ENCODE measurements around the gene POLR3B.
"Not testable (repeated sequence)": the region's sequence is repeated elsewhere in the genome, so short reads cannot be mapped to it uniquely, and the experiment has no call there.

POLR3B gene

DNA sequence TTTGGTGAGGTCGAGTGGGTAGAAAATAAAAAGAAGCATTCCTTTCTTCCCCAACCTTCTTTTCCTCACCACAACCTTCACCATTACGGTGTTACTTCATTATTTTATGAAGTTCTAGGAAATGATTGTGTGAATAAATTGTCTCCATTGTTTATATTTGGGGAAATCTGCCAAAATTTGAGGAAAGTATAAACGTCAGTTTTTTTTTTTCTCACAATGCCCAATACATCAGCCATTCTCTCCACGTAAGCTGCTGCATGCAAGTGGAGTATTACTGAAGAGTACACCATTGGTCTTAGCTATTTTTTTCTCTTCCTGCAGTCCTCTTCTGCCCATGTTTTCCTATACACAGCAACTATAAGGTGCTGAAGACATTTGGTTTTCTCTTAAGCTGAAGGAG lies 9.1 kb upstream of the POLR3B start:
- no peaks in the 10 kb centered on the region for H3K27me3 ChIP-seq (ENCODE audit: control insufficient read depth, insufficient read depth, low read length)
- peaks cover 2% of the 10 kb centered on the region for H3K4me1 ChIP-seq (ENCODE audit: control insufficient read depth, insufficient read depth, low read length)
- no peak overlapping the region for H3K9ac ChIP-seq (ENCODE audit: low read length)
- H3K4me3 ChIP-seq (ENCODE audit: low read length), result no peak overlapping the region
- no peak overlapping the region for H3K27ac ChIP-seq (ENCODE audit: low read depth, low read length)
- peaks cover 2% of the 10 kb centered on the region for H3K36me3 ChIP-seq (ENCODE audit: control insufficient read depth, insufficient read depth, low read length)

DNA sequence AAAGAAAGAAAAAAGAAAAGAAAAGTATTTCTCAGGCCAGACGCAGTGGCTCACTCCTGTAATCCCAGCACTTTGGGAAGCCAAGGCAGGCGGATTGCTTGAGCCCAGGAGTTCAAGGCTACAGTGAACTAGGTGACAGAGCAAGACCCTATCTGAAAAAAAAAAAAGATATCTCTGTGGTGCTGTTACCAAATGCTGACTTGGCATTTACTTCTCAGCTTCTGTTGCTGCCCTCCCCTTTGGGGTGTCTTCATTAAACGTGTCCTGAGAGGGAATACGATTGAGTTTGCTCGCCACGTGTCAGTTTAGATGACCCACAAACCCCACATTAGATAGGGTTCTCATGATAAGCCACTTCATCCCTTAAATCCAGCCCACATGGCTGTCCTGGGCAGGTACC lies 4.4 kb upstream of the POLR3B start:
- Histone ChIP-seq H3K27me3 (ENCODE audit: control insufficient read depth, insufficient read depth, low read length) (no peaks in the 10 kb centered on the region), H3K27ac (ENCODE audit: low read depth, low read length) (no peak overlapping the region), H3K4me3 (ENCODE audit: low read length) (no peak overlapping the region), H3K9ac (ENCODE audit: low read length) (no peak overlapping the region), H3K4me1 (ENCODE audit: control insufficient read depth, insufficient read depth, low read length) (peaks cover 2% of the 10 kb centered on the region), H3K36me3 (ENCODE audit: control insufficient read depth, insufficient read depth, low read length) (peaks cover under 1% of the 10 kb centered on the region)

DNA sequence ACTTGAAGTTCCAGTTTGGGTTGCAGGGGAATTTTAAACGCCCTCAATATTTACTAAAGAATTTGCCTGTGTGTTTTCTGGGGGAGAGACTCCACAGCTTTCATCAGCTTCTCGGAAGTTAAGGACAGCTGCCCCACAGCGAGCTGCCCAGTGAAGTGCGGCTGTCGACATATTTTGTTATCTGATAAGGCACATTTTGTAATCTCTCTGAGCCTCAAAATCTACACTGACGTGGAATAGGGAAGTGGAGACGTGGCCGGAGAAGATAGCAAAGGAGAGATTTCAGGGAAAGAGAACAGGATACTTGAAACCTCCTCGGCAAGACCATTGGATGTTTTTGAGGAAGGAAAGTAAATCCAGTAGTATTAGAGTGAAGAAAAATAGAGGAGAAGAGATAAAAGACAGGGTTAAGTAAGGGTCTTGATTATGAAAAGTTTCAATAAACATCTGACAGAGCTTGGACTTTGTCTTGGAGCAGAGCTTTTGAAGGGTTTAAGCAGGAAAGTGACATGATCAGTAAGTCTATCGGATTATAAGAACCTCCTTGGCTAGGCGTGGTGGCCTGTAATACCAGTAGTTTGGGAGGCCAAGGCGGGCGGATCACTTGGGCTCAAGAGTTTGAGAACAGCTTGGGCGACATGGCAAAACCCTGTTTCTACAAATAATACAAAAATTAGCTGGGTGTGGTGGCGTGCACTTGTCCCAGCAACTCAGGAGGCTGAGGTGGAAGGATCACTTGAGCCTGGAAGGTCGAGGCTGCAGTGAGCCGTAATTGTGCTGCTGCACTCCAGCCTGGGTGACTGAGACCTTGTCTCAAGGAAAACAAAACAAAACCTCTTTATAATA lies 1.1 kb downstream of the POLR3B start:
- H3K4me3 ChIP-seq (ENCODE audit: low read length), result peak overlapping the region; percentile 83
- no peaks in the 10 kb centered on the region for H3K27me3 ChIP-seq (ENCODE audit: control insufficient read depth, insufficient read depth, low read length)
- peaks cover 6% of the 10 kb centered on the region for H3K4me1 ChIP-seq (ENCODE audit: control insufficient read depth, insufficient read depth, low read length)
- H3K27ac ChIP-seq (ENCODE audit: low read depth, low read length), result peak overlapping the region; percentile 87
- H3K9ac ChIP-seq (ENCODE audit: low read length), result no peak overlapping the region
- H3K36me3 ChIP-seq (ENCODE audit: control insufficient read depth, insufficient read depth, low read length), result no peaks in the 10 kb centered on the region

DNA sequence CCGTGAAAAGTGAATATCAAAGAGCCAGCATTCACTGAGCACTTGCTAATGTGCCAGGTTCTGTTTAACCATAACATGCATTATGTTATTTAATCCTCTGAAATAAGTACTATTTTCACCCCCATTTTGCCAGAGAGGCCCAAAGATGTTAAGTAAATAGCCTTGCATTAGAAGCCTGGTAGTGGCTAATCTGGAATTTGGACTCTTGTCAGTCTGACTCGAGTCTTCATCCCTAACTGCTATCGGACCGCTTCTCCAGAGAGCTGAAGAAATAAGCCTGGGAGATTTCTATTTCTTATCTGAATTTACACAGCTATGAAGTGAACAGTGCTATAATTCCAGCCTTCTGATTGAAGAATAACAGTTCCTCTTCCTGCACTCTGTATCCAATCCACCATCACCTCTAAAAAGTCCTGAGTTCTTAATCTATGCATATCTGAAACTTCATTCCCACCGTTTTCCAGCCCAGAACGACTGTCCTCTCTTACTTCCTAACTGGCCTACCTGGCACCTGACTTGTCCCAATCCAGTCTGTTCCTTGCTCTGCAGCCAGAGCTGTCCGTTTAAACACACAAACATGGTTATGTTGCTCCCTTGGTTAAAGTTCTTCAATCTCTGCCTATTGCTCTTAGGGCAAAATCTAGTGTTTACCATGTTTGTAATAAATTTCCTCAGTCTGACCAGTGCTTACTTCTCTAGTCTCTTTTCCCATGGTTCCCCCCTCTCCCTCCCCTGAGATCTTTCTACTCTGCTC lies 2.3 kb downstream of the POLR3B start:
- Histone ChIP-seq H3K27ac (ENCODE audit: low read depth, low read length) (no peak overlapping the region), H3K4me1 (ENCODE audit: control insufficient read depth, insufficient read depth, low read length) (peaks cover 6% of the 10 kb centered on the region), H3K27me3 (ENCODE audit: control insufficient read depth, insufficient read depth, low read length) (no peaks in the 10 kb centered on the region), H3K36me3 (ENCODE audit: control insufficient read depth, insufficient read depth, low read length) (no peaks in the 10 kb centered on the region), H3K9ac (ENCODE audit: low read length) (no peak overlapping the region), H3K4me3 (ENCODE audit: low read length) (no peak overlapping the region)

DNA sequence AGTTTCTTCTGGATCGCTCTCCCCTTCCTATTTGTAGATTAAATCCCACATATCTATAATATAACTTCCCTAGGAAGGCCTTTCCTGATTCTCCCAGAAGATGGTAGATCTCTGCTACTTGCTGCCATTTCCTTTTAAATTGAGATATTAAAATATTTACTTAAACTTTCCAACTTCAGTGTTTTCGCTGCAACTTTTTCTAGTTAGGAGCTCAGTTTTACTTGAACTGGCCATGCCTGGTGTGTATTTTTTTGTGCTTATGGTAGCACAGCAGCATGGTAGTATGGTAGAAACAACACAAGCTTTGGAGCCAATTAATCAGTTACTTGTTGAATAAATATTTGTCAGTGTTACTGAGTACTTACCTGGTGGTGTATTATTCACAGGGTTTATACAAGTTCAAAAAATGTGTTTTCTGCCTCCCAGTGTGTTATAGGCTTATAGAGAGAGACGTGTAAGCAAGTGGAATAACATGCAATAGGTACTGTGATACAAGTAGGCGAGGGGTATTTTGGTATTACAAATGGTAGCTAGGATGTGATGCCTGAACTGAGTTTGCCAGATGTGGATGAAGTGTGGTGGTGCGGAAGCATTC lies 2.9 kb downstream of the POLR3B start:
- H3K4me3 ChIP-seq (ENCODE audit: low read length), result no peak overlapping the region

DNA sequence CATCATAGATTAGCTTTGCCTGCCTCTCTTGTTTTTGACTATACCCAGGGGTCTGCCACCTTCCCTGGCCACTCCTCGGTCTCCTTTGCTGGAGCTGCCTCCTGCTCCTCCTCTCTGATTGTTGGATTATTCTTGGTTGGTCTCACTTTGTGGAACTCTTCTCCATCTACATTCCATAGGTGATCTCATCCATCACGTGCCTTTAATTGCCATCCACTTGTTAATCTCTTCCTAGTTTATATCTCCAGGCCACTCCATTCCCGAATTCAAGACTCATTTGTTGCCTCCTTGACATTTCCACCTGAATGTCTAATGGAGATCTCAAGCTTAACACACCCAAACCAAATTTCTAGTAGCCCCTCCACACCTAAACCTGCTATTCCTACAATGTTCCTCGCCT lies 5.4 kb downstream of the POLR3B start:
- Histone ChIP-seq H3K4me1 (ENCODE audit: control insufficient read depth, insufficient read depth, low read length) (peaks cover 6% of the 10 kb centered on the region), H3K27ac (ENCODE audit: low read depth, low read length) (no peak overlapping the region), H3K36me3 (ENCODE audit: control insufficient read depth, insufficient read depth, low read length) (no peaks in the 10 kb centered on the region), H3K27me3 (ENCODE audit: control insufficient read depth, insufficient read depth, low read length) (no peaks in the 10 kb centered on the region), H3K4me3 (ENCODE audit: low read length) (no peak overlapping the region), H3K9ac (ENCODE audit: low read length) (no peak overlapping the region)

More for the DNA sequence above, 2.9 kb downstream of the POLR3B start:
- H3K27ac ChIP-seq (ENCODE audit: low read depth, low read length), result no peak overlapping the region
- no peaks in the 10 kb centered on the region for H3K27me3 ChIP-seq (ENCODE audit: control insufficient read depth, insufficient read depth, low read length)
- H3K36me3 ChIP-seq (ENCODE audit: control insufficient read depth, insufficient read depth, low read length), result no peaks in the 10 kb centered on the region
- peaks cover 6% of the 10 kb centered on the region for H3K4me1 ChIP-seq (ENCODE audit: control insufficient read depth, insufficient read depth, low read length)
- H3K9ac ChIP-seq (ENCODE audit: low read length), result no peak overlapping the region

DNA sequence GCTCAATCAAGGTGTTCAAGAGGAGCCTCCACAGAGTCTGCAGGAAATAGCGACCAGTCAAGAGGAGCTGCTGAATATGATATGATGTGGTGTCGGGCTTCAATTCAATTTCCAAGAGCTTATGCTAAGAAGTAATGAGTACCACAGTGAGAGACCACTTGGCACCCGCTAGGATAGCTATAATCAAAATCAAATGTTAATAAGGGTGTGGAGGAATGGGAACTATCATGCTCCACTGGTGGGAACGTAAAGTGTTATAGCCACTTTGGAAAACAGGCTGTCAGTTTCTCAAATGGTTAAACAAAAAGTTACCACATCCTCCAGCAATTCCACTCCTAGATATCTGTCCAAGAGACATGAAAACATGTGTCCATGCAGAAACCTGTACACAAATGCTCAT lies 6.7 kb downstream of the POLR3B start:
- Histone ChIP-seq H3K9ac (ENCODE audit: low read length) (no peak overlapping the region), H3K27ac (ENCODE audit: low read depth, low read length) (no peak overlapping the region), H3K4me3 (ENCODE audit: low read length) (no peak overlapping the region), H3K36me3 (ENCODE audit: control insufficient read depth, insufficient read depth, low read length) (no peaks in the 10 kb centered on the region), H3K27me3 (ENCODE audit: control insufficient read depth, insufficient read depth, low read length) (no peaks in the 10 kb centered on the region), H3K4me1 (ENCODE audit: control insufficient read depth, insufficient read depth, low read length) (no peaks in the 10 kb centered on the region)

DNA sequence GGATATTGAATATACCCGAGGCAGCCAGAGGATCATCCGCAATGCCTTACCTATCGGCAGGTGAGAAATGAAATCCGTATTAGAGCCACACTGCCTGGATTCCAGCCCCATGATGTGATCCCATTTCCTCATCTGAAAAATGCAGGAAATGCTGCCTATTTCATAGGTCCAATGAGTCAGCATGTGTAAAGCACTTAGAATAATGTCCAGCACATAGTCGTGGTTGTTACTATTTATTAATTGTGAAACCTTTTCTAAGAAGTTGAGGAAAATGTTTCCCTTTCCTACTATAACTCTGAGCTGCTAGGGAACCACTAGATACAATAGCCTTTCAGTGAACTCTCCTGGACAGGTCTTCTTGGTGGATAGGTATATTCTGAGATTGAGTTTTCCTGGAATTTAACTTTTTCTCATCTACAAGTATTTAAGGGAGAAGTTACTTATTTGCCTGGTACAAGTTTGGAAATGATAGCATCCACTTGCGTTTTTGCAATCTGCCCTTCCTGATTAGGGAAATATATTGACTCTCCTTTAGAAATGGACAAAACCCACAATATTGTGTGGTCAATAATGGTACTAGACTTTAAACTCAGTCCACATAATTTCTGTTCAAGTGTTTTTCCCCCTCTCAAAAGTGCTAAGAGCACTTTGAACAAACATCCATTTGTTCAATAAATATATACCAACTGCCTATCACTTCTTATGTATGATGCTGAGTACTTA lies 12.2 kb downstream of the POLR3B start:
- no peaks in the 10 kb centered on the region for H3K27me3 ChIP-seq (ENCODE audit: control insufficient read depth, insufficient read depth, low read length)
- H3K4me3 ChIP-seq (ENCODE audit: low read length), result no peak overlapping the region
- H3K9ac ChIP-seq (ENCODE audit: low read length), result no peak overlapping the region
- H3K27ac ChIP-seq (ENCODE audit: low read depth, low read length), result no peak overlapping the region
- no peaks in the 10 kb centered on the region for H3K4me1 ChIP-seq (ENCODE audit: control insufficient read depth, insufficient read depth, low read length)
- no peaks in the 10 kb centered on the region for H3K36me3 ChIP-seq (ENCODE audit: control insufficient read depth, insufficient read depth, low read length)

DNA sequence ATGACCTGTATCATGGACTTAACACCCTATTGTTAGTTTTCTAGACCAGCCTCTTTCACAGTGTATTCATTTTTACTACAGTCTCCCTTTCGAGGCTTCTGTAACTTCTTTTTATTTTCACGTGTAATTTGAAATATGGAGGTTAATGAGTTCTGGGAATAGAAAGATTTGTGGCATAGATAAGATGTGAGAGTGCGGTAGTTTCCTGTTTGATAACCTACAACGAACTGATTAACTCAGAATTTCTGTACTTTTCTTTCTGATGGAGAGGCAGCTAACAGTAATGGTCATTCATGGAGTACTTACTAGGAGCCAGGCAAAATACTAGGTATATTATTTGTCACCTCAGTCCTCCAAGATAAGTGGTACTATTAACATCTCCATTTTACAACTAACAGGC lies 21.2 kb downstream of the POLR3B start:
- Histone ChIP-seq H3K36me3 (ENCODE audit: control insufficient read depth, insufficient read depth, low read length) (peaks cover 4% of the 10 kb centered on the region), H3K9ac (ENCODE audit: low read length) (no peak overlapping the region), H3K27ac (ENCODE audit: low read depth, low read length) (no peak overlapping the region), H3K4me3 (ENCODE audit: low read length) (no peak overlapping the region), H3K4me1 (ENCODE audit: control insufficient read depth, insufficient read depth, low read length) (no peaks in the 10 kb centered on the region), H3K27me3 (ENCODE audit: control insufficient read depth, insufficient read depth, low read length) (no peaks in the 10 kb centered on the region)

DNA sequence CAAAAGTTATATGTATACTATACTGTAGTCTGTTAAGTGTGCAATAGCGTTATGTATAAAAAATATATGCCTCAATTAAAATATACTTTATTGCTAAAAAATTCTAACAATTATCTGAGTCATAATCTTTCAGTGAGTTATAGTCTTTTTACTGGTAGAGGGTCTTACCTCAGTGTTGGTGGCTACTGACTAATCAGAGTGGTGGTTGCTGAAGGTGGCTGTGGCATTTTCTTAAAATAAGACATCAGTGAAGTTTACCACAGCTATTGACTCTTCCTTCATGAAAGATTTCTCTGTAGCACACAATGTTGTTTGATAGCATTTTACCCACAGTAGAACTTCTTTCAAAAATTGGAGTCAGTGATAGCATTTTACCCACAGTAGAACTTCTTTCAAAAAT lies 23.4 kb downstream of the POLR3B start:
- Histone ChIP-seq H3K9ac (ENCODE audit: low read length) (no peak overlapping the region), H3K4me3 (ENCODE audit: low read length) (no peak overlapping the region), H3K4me1 (ENCODE audit: control insufficient read depth, insufficient read depth, low read length) (no peaks in the 10 kb centered on the region), H3K27me3 (ENCODE audit: control insufficient read depth, insufficient read depth, low read length) (no peaks in the 10 kb centered on the region), H3K36me3 (ENCODE audit: control insufficient read depth, insufficient read depth, low read length) (peaks cover 4% of the 10 kb centered on the region), H3K27ac (ENCODE audit: low read depth, low read length) (no peak overlapping the region)

DNA sequence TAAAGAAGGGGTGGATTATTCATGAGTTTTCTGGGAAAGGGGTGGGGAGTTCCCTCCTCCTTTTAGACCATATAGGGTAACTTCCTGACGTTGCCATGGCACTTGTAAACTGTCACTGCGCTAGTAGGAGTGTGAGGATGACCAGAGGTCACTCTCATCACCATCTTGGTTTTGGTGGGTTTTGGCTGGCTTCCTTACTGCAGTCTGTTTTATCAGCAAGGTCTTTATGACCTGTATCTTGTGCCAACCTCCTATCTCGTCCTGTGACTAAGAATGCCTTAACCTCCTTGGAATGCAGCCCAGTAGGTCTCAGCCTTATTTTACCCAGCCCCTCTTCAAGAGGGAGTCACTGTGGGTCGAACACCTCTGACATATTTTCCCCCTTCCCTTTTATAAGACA lies 24.3 kb downstream of the POLR3B start:
- H3K36me3 ChIP-seq (ENCODE audit: control insufficient read depth, insufficient read depth, low read length); H3K27ac ChIP-seq (ENCODE audit: low read depth, low read length); H3K4me1 ChIP-seq (ENCODE audit: control insufficient read depth, insufficient read depth, low read length); H3K4me3 ChIP-seq (ENCODE audit: low read length); H3K27me3 ChIP-seq (ENCODE audit: control insufficient read depth, insufficient read depth, low read length); H3K9ac ChIP-seq (ENCODE audit: low read length): not testable (repeated sequence)
